Lower leg skin (tissue), 3 donors: Measurements from ENCODE around the gene NLRP5.
"Not testable (repeated sequence)": the region's sequence is repeated elsewhere in the genome, so short reads cannot be mapped to it uniquely, and the experiment has no call there.

ENCODE experiments used
- POLR2A ChIP-seq, 2 donors: fragments of 450-650 bp; IDR thresholded peaks; one replicate each; pipeline ENCODE4 v1.6.1; 2016 to 2017; ENCODE audit warnings: antibody characterized with exemption in 2 of 2, mild to moderate bottlenecking in 1 of 2, moderate library complexity in 1 of 2
- TF ChIP-seq, protein P1 (sequence below), 3 donors: fragments of 450-650 bp; IDR thresholded peaks; one replicate each; pipeline ENCODE4 v1.5.1; 2016; ENCODE audit warnings: antibody characterized with exemption in 3 of 3, mild to moderate bottlenecking in 3 of 3, moderate library complexity in 2 of 3

DNA sequence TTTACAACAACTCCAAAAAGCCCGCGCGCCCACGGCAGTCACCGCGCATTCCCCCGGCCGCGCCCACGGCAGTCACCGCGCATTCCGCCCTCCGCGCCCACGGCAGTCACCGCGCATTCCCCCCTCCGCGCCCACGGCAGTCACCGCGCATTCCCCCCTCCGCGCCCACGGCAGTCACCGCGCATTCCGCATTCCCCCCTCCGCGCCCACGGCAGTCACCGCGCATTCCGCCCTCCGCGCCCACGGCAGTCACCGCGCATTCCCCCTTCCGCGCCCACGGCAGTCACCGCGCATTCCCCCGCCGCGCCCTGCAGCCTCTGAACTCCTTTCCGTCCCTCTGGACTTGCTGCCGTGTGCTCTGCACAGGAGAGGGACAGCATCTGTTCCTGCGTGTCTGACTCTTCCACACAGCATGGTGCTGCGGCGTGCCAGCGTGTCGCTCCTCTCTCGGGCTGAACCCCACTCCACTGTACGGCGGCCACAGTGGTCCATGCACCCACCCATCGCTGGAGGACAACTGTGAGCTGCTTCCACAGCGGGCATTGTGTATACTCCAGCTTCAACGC, 119.3 kb downstream of the NLRP5 start:
- TF ChIP-seq POLR2A (IDR thresholded peaks at IDR 0.05), result not testable (repeated sequence)
- TF ChIP-seq, protein P1, sequence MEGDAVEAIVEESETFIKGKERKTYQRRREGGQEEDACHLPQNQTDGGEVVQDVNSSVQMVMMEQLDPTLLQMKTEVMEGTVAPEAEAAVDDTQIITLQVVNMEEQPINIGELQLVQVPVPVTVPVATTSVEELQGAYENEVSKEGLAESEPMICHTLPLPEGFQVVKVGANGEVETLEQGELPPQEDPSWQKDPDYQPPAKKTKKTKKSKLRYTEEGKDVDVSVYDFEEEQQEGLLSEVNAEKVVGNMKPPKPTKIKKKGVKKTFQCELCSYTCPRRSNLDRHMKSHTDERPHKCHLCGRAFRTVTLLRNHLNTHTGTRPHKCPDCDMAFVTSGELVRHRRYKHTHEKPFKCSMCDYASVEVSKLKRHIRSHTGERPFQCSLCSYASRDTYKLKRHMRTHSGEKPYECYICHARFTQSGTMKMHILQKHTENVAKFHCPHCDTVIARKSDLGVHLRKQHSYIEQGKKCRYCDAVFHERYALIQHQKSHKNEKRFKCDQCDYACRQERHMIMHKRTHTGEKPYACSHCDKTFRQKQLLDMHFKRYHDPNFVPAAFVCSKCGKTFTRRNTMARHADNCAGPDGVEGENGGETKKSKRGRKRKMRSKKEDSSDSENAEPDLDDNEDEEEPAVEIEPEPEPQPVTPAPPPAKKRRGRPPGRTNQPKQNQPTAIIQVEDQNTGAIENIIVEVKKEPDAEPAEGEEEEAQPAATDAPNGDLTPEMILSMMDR (IDR thresholded peaks at IDR 0.05), result not testable (repeated sequence)
